HG03139 (cell line): ENCODE results near the gene LIPK.
"Not testable (repeated sequence)": the region's sequence is repeated elsewhere in the genome, so short reads cannot be mapped to it uniquely, and the experiment has no call there.

Source experiments
- ATAC-seq: cut with Tn5 transposase; IDR thresholded peaks from one replicate; pipeline ENCODE4 v1.9.1; 2021; ENCODE audit not compliant: unreplicated experiment

LIPK gene

DNA sequence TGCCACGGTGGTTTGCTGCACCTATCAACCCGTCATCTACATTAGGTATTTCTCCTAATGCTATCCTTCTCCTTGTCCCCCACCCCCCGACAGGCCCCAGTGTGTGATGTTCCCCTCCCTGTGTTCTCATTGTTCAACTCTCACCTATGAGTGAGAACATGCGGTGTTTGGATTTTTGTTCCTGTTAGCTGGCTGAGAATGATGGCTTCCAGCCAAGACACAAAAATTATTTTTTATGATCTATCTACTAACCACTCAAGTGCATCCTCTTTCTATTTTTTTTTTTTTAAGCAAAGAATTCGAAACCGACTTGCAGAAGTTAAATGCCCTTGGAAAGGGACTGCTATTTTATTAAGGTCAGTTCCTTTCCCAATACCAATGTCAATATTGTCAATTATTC is 3.3 kb downstream of the LIPK start:
- ATAC-seq, result not testable (repeated sequence)

GRCh38 chr10:88715517-88715916 is 9.5 kb downstream of the LIPK start:
- no peak for ATAC-seq

DNA sequence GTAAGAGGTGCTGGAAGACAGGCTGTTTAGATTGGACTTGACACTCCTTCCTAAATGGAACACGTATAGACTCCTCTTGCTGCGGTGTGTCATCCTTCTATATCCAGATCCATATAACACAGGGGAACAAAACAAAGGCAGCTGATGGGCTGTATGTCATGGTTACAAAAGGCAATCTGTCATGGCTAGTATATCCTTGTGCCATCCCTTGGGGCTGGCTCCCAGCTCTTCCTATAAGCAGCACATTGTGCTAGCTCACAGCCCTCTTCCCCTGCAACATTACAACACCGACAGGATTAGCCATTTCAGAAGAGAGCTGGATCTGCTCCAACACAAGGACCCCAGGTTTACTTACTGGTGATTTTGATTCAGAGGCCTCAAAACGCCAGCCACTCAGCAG is 15.3 kb downstream of the LIPK start:
- no peak for ATAC-seq

DNA sequence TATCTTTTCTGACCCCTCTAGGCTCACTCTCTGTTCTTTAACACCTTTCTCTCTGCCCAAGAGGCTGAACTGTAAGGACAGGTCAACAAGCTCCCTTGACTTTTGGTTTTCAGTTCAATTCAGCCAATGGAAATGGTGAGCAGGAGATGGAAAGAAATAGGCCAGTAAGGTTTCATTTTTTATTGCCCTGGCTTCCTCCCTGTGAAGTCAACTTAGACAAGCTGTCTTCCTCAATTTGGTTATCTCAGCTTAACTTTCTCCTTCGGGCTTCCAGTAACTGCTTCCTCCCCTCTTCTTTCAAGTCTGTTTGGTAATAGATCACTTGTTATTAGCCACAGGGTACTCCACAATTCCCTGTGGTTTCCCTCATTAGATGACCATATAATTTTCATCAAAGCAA is 19.7 kb downstream of the LIPK start:
- ATAC-seq, result no peak

GRCh38 chr10:88728107-88728763 is 22.2 kb downstream of the LIPK start:
- ATAC-seq, result no peak

DNA sequence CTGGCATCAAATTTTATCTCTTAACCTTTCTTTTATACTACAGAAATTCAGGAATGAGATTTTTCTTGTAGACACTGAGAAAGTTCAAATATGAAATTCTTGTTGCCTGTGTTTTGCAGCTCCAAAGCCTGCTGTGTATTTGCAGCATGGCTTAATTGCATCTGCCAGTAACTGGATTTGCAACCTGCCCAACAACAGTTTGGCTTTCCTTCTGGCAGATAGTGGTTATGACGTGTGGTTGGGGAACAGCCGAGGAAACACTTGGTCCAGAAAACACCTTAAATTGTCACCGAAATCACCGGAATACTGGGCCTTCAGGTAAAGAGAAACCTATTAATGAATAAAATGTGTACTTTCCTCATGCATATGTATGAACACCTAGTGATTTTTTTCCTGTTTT is 24.8 kb downstream of the LIPK start:
- ATAC-seq, result no peak

- ATAC-seq, result no peak
Measured at GRCh38 chr10:88731296-88731695, 25.2 kb downstream of the LIPK start.

- ATAC-seq, result no peak
Measured at GRCh38 chr10:88733215-88733614, 27.2 kb downstream of the LIPK start.

- ATAC-seq, result no peak
Measured at GRCh38 chr10:88735661-88736060, 29.6 kb downstream of the LIPK start.

DNA sequence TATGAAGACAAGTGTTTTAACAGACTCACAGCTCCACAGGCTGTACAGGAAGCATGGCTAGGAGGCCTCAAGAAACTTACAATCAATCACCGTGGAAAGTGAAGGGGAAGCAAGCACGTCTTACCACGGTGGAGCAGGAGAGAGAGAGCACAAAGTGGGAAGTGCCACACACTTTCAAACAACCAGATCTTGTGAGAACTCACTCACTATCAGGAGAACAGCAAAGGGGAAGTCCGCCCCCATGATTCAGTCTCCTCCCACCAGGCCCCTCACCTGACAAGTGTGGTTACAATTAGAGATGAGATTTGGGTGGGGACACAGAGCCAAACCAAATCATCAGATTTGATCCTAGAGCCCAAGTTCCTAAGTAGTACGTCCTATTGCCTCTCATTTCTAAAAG is 35.9 kb downstream of the LIPK start:
- ATAC-seq, result not testable (repeated sequence)

DNA sequence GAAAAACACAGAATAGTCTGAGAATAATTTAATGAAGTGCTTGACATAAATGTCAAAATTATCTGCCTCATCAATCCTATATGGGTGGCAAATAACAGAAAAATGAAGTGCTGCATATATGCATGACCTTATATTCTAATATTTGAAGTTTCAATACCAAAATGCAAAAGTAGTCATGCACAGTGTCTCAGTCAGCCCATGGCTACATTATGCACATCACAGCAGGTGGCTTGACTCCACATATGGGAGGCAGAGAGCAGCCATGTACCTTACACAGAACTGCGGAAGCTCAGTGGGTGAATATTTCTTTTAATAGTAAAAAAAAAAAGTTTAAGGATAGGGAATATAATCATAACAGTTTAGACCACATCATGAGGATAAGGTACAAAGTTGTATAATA is 36.4 kb downstream of the LIPK start:
- no peak for ATAC-seq

DNA sequence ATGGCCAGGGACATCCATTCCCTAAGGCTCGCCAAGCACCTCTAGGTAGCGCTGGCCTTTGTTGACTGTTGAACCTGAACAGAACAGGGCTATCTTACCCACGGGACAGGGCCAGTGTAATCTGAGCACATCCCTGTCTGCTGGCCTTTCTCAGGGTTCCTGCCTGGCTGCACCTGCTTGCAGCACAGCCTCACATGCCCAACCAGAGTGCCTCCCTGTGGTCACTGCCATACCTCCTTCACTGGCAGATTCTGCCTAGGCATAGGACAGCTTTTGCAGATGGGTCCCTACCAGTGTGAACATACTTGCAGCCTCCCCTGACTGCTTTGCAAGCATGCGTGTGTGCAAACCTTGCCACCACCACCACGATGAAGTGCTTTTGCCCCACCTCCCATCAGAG is 38.0 kb downstream of the LIPK start:
- no peak for ATAC-seq

- no peak for ATAC-seq
Measured at GRCh38 chr10:88745633-88746032, 39.6 kb downstream of the LIPK start.

- no peak for ATAC-seq
Measured at GRCh38 chr10:88754287-88754686, 48.2 kb downstream of the LIPK start.

- no peak for ATAC-seq
Measured at GRCh38 chr10:88755753-88756152, 49.7 kb downstream of the LIPK start.

GRCh38 chr10:88756660-88757059 is 50.6 kb downstream of the LIPK start:
- no peak for ATAC-seq

DNA sequence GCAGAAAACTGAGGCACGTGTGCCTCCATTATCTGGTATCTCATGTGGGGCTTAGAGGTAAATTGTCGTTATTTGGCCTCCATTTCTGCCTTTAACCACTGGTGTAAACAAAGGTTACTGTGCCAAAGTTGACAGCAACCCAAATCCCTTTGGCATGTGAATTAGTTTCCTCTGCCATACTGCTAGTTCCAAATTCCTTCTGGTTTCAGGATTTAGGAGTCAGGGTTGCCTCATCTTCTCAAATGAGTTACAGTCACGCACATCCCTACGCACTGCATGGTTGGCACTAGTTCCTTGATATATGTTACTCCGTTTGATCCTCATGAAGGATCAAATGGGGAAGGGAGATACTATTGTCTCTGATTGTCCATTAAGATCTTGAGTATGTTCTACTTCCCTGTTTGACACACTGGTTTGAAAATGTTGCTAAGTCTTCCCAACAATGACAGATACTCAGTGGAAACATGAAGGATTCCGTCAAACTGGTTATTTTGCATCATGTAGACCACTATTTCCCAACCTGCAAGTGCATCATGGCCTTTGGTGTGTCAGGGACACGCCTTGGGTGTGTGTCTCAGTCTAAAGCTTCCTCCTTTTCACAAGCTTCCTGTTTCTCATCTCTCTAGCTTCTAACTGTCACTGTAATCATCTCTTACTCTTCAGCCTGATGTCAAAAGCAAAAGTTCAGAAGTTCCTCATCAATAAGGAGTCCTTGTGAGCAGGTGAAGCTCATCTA is 53.5 kb downstream of the LIPK start, which contains the start of gene LIPN:
TSS of gene LIPN (plus strand) at position 655 of the 736 bp plus-strand sequence. CDS start 1,386 bp downstream, outside the sequence.
- ATAC-seq, result no peak

DNA sequence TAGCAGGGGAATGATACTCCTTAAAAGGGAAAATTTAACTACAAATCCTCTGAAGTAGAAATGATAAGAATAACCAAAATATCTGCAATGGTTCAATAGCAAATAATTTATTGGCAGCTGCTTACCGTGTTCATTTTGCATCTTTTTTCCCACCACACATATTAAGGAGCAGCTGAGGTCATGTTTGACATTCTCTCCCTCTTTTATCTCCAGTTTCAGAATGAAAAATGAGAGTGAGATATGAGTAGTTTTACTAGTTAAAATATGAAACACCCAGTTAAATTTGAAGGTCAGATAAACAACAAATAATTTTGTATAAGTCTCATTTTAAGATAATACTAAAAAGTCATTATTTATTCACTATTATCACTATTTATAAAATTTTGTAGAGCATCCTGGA is 56.9 kb downstream of the LIPK start:
- no peak for ATAC-seq

DNA sequence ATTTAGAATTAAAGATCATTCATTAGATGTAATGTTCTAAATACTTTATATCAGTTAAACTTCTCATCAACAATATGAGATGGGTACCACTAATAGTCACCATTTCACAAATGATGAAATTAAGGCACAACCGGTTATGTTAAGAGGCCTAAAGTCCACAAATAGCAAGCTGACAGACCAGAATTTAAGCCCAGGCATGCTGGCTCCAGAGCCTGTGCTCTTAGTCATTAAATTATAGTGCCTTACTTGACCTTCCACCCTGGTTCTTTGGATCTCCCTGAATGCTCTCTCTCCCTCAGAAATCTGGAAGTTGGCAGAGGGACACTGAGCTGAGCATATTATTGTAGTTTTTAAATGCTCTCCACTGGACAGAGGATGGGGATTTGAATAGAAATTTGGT is 57.4 kb downstream of the LIPK start:
- ATAC-seq, result no peak

DNA sequence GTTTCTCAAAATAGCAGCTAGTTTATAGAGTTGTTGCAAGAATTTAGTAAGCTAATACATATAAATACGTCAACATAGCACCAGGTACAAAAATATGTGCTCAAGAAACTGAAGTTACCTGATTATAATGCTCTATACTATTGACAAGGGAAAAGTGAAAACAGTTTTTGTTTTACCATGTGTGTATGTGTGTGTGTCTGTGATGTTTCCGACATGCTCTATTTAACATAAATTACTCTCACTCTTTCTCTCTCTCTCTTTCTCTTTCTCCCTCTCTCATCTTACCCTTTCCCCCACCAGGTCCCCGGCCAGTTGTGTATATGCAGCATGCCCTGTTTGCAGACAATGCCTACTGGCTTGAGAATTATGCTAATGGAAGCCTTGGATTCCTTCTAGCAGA is 58.1 kb downstream of the LIPK start:
- ATAC-seq, result no peak

GRCh38 chr10:88765816-88766215 is 59.8 kb downstream of the LIPK start:
- ATAC-seq, result no peak

DNA sequence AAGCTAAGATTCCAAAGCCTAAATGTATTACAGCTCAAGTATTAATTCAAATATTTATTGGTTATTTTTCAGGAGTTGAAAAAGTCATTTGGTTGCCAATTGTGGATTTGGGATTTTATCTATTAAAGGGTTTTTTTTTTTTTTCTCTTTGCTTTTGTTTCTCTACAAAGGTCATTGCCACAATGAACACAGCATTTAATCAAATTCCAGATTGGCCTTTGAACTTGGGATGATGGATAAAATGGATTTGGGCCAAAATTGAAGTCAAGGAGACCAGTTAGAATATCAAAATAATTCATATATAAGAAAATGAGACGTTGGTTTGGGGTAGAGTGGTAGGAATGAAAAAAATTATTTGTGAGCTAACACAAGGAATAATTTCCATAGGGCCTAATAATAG is 63.3 kb downstream of the LIPK start:
- no peak for ATAC-seq

GRCh38 chr10:88781206-88781605 is 75.2 kb downstream of the LIPK start:
- ATAC-seq, result no peak
